ENCODE data around the gene TMEM72.

The TMEM72 gene

GRCh38 chr10:44921061-44921460, 9.9 kb downstream of the TMEM72 start:
- no peak for DNase-seq (ENCODE audit: low read depth)

GRCh38 chr10:44921506-44921905, 10.4 kb downstream of the TMEM72 start:
- no peak for DNase-seq (ENCODE audit: low read depth)

- DNase-seq (ENCODE audit: low read depth): no peak
These were observed 10.9 kb downstream of the TMEM72 start for GRCh38 chr10:44922021-44922420.

GRCh38 chr10:44922796-44923545, 11.8 kb downstream of the TMEM72 start:
- no peak for DNase-seq (ENCODE audit: low read depth)

GRCh38 chr10:44923611-44924010, 12.5 kb downstream of the TMEM72 start:
- no peak for DNase-seq (ENCODE audit: low read depth)

GRCh38 chr10:44924261-44925040, 13.3 kb downstream of the TMEM72 start:
- DNase-seq (ENCODE audit: low read depth): no peak

GRCh38 chr10:44925224-44925623, 14.1 kb downstream of the TMEM72 start:
- DNase-seq (ENCODE audit: low read depth): no peak

GRCh38 chr10:44925811-44926750, 14.9 kb downstream of the TMEM72 start:
- DNase-seq (ENCODE audit: low read depth): no peak

- DNase-seq (ENCODE audit: low read depth): no peak
These were observed 15.7 kb downstream of the TMEM72 start for GRCh38 chr10:44926751-44927351.

- DNase-seq (ENCODE audit: low read depth): no peak
These were observed 16.2 kb downstream of the TMEM72 start for GRCh38 chr10:44927352-44927751.

GRCh38 chr10:44928462-44928861, 17.3 kb downstream of the TMEM72 start:
- no peak for DNase-seq (ENCODE audit: low read depth)

GRCh38 chr10:44929356-44930255, 18.5 kb downstream of the TMEM72 start:
- DNase-seq (ENCODE audit: low read depth): no peak

GRCh38 chr10:44930904-44931620, 19.9 kb downstream of the TMEM72 start:
- DNase-seq (ENCODE audit: low read depth): no peak

GRCh38 chr10:44931621-44932516, 20.7 kb downstream of the TMEM72 start:
- no peak for DNase-seq (ENCODE audit: low read depth)

GRCh38 chr10:44932517-44933450, 21.6 kb downstream of the TMEM72 start:
- DNase-seq (ENCODE audit: low read depth): peak; percentile 63

GRCh38 chr10:44933451-44934321, 22.5 kb downstream of the TMEM72 start:
- no peak for DNase-seq (ENCODE audit: low read depth)

Data from T follicular helper cell (primary cell).